HG03571 (cell line): Measurements from ENCODE around the gene GYPA.
"Not testable (repeated sequence)": the region's sequence is repeated elsewhere in the genome, so short reads cannot be mapped to it uniquely, and the experiment has no call there.

Source experiments
- ATAC-seq: cut with Tn5 transposase; IDR thresholded peaks from one replicate; pipeline ENCODE4 v1.9.1; 2021; ENCODE audit not compliant: unreplicated experiment

GYPA gene

DNA sequence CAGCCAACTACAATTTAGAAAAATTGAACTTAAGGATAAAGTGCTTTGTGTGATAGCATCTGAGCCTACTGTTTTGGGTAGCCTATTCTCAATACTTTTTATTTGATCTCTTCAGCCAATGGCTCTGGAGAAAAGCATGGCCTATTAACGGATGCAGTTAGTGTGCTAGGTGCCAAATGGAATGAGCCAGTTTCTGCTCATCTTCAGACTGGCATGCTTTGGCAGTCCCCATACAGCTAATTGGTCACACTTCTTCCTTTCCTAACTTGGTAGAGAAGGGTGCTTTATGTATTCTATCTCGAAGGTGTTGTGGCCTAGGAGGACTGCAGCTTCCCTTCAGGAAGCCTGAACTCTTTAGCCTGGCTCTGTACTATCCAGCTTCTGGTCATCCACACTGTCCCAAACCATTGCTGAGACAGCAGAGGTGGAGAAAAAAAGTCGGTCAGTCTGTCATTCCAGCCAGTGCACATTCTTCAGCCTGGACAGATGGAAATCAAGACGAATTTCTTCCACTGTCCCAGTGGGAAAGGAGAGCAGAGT, 11.1 kb downstream of the GYPA start:
- not testable (repeated sequence) for ATAC-seq

DNA sequence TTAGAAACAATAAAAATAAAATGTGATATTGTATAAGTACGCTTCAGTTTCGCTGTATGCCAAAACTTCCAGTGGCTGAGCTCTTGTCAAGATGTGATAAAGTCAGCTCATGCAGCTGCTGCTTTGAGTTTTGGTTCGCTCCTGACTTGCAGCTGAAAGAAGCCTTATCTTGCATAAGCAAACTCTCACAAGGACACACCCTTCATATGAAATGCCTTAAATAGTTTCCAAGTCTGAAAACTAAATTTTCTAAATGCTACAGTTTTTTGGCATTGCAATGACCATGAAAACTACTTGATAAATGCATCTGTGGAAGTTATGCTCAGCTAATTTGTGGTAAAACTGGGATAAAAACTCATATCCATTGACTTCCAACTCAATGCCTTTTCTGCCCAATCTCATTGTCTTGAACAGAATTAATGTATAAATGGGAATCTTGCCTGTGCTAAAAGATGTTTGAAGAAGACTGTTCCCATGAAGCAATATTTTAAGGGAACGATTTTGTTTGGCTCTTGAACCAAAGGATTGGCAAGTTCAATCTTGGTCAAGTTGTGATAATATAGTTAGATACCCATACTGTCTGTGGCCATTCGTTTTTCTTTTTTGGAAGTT, 11.7 kb downstream of the GYPA start:
- not testable (repeated sequence) for ATAC-seq

DNA sequence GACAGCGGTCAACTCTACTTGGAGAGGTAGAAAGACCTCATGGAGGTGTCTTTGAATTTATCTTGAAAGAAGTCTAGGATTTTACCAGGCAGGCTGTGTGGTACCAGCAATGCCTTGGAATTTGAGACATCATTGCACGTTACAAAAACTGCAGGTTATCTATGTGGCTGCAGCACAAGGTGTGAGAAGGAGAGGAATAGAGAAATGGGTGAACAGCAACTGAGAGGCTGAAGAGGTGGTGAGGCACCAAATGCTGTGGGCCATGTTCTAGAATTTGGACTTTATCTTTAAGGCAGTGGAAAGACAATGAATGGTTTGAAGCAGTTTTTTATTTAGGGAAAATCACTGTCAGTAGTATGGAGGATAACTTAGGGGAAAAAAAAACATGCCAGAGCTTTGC, 15.4 kb downstream of the GYPA start:
- not testable (repeated sequence) for ATAC-seq

DNA sequence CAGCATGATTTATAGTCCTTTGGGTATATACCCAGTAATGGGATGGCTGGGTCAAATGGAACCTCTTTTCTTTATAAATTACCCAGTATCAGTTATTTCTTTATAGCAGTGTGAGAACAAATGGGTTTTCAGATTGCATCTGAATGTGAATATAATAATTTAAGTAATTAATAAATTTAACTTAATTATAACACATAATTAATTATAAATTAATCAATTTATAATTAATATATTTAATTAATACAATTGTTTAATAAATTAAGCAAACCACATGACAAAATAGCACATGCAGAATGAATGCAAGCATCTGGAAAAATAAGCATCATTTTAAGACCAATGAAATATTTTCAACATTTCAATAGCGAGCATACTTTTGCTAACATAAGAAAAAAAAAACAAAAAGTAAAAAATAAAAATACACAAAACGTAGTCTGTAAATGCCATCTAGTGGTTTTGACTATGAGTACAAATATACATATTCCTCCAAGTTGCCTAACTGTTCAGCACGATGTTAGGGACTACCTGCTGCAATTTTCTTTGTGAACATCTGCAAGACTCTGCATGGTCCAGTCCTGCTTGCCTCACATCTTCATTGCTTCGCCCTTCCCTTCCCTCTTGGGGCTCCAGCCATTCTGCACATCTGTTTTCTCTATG, 16.4 kb downstream of the GYPA start:
- not testable (repeated sequence) for ATAC-seq

DNA sequence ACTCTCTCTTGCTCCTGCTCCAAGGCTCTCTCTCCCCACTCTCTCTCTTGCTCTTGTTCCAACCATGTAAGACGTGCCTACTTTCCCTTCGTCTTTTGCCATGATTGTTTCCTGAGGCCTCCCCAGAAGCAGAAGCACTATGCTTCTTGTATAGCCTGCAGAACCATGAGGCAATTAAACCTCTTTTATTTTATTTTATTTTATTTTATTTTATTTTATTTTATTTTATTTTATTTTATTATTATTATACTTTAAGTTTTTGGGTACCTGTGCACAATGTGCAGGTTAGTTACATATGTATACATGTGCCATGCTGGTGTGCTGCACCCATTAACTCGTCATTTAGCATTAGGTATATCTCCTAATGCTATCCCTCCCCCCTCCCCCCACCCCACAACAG, 17.2 kb downstream of the GYPA start:
- ATAC-seq: not testable (repeated sequence)

DNA sequence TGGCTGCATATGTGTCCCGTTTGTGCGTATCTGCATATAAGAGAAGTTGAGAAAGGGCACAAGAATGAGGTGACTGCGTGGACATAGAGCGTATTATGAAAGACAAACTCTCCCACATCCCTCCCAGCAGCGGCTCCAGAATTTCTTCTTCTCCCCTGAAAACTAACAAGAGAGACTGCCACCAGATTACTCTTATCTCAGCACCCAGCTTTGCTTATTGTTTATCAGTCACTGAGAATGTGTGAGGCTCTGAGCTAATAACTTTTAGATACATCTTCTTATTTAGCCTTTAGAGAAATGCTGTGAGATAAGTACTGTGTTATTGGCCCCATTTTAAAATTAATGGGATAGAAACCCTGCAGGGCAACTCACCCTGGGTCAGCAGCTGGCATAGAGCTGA, 20.8 kb downstream of the GYPA start:
- ATAC-seq: not testable (repeated sequence)

DNA sequence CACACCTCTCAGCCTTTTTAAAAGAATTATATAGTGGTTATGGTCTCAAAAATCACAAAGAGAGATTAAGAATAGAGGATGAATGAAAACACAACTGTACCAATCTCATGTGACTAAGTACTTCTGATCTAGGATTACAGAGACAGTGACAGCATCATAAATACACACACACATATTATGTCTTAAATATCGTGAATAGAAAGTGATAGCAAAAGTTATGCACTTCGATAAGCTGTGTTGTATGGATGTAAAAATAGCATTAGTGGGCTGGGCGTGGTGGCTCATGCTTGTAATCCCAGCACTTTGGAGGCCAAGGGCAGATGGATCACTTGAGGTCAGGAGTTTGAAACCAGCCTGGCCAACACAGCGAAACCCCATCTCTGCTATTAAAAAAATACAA, 25.0 kb downstream of the GYPA start:
- ATAC-seq: no peak

DNA sequence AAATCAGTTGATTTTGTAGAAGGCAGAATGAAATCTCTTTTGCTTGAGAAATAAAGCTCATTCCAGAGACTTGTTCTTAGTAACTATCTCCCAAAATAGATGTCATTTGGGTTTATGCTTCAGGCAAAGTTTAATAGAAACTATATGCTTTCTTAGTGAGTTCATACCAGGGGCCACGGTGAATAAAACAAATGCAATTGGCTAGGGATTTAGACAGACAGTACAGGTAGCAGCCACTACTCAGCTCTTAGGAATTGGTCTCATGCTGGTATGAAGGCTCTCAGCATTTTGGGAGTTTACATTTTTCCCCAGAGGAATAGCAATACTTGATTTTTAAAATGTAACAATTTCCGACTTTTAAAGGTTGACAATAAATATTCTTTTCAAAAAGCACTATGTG, 27.0 kb downstream of the GYPA start:
- ATAC-seq: no peak

DNA sequence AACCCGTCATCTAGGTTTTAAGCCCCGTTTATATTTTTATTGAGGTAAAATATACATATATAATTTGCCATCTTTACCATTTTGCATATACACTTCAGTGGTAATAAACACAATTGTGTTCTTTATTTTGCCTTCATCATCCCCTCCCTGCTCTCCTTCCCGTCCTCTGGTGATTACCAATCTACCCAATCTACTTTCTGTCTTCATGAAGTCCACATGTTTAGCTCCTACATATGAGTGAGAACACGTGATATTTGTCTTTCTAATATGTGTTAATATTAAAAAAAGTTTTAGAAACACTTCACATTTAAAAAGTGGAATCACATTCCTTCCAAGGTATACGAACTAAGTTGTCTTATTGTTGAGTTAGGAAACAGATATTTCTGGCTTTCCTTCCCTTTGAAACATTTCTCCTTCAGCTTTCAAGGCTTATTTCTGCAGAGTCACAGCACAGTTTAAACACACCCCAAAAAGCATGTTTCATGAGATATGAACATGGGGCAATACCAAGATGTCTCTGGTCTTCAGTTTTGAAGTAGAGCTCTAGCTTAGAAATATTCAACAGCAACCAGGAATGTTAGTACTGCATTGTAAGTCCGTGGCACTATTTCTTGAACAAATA, 35.9 kb downstream of the GYPA start:
- no peak for ATAC-seq

DNA sequence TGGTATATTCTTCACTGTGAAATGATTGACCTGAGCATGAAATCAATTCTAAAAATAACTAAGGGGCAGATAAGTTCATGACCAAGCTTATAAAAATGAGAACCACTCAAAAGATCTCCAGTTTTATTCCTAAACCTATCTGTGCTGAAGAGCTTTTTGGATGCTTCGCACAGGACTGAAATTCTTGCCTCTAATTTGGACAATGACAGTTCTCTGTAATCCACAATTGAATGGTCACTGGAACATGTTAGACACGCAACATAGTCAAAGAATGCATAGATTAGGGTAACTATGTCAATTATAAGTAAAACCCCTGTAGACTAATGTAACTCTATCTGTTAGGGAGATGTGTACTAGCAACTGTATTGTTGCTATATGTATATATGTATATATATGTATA, 42.7 kb downstream of the GYPA start:
- not testable (repeated sequence) for ATAC-seq

DNA sequence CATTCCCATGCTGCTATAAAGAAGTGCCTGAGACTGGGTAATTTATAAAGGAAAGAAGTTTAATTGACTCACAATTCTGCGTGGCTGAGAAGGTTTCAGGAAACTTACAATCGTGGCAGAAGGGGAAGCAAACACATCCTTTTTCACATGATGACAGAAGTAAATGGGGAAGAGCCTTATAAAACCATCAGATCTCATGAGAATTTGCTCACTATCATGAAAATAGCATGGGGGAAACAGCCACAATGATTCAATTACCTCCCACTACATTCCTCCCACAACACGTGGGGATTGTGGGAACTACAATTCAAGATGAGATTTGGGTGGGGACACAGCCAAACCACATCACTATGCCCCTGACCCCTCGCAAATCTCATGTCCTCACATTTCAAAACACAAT, 46.5 kb downstream of the GYPA start:
- not testable (repeated sequence) for ATAC-seq

DNA sequence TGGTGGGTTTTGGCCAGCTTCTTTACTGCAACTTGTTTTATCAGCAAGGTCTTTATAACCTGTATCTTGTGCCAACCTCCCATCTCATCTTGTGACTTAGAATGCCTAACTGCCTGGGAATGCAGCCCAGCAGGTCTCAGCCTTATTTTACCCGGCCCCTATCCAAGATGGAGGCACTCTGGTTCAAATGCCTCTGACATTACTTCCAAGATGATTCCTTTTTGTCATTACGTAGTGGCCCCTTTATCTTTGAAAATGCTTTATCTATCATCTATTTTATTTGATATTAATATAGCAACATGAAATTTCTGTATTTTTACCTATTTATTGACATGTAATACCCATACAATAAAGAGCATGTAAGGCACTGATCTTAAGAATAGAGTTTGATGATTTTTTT, 49.3 kb downstream of the GYPA start:
- ATAC-seq: not testable (repeated sequence)

DNA sequence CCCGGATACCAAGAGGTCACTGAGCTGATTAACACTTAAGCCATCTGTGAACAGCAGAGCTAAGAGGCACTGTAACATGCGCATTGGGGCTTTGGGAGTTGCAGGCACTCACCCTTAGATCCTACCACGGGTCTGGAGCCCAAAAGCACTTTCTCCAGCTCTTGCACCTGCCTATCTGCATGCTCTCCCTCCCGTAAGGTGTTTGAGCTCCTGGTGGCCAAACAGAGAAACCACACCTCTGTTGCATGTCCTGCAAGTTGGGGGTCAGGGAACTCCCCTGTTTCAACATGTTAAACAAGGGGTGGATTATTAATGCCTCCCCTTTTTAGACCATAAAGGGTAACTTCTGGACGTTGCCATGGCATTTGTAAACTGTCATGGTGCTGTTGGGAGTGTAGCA, 49.8 kb downstream of the GYPA start:
- no peak for ATAC-seq

DNA sequence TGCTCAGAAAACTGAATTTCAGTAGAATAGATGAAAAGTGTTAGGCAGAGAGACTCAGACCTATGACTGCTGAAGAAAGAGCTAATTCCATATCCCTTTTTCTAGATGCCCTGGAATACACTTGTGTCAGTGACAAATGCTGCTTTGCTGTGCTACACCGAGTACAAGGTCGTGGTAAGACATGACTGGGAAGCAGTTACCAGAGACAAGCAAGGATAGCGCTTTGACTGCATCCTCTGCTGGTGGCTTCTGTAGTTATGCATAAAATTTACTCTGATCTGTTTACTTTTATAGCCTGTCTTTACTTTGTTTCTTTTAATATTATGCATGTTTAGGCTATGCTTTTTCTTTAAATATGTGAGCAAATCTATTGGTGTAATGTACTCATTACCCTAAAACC, 58.5 kb downstream of the GYPA start:
- ATAC-seq: not testable (repeated sequence)

DNA sequence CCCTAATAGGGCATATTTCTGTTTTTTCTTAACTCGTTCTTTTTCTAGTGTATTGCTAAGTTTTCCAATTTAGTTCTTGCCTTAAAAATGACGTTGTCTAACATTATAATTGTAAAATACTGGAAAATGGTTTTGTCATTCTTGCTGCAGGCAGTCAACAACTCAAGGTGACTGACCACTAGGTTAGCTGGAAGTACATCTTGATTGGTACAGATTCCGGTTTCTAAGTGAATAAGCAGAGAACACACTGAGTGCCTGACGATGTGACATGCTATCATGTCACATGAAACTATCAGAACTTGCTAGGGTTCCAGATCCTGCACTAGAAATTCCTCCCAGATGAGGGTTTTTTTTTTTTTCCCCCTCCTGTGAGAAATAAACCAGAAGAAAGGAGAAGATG, 60.4 kb downstream of the GYPA start:
- ATAC-seq: not testable (repeated sequence)

DNA sequence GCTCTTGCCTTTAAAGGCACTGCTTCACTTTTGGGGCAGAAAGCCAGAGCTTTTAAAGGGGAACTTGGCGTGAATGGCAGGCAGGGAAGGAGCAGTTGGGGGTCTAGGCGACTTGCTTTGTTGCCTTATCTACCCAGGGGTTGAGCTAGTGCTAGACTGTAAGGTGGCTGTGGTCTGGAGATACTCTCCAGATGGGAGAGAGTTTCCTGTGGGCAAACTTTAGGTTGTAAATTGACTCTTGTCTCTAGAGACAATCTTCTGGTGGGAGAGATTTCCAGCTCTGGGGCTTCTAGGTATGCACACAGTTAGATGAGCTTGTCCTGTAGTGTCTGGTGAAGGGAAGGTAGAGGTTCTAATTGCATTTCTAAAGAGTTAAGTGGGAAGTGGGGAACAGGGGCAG, 61.8 kb downstream of the GYPA start:
- not testable (repeated sequence) for ATAC-seq

DNA sequence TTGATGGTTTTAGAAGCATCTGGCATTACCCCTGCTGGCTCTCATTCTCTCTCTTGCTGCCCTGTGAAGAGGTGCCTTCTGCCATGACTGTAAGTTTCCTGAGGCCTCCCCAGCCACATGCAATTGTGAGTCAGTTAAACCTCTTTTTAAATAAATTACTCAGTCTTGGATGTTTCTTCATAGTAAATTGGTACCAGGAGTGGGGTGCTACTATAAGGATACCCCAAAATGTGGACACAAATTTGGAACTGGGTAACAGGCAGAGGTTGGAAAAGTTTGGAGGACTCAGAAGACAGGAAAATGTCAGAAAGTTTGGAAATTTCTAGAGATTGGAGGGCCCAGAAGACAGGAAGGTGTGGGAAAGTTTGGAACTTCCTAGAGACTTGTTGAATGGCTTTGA, 79.0 kb downstream of the GYPA start:
- ATAC-seq: not testable (repeated sequence)

DNA sequence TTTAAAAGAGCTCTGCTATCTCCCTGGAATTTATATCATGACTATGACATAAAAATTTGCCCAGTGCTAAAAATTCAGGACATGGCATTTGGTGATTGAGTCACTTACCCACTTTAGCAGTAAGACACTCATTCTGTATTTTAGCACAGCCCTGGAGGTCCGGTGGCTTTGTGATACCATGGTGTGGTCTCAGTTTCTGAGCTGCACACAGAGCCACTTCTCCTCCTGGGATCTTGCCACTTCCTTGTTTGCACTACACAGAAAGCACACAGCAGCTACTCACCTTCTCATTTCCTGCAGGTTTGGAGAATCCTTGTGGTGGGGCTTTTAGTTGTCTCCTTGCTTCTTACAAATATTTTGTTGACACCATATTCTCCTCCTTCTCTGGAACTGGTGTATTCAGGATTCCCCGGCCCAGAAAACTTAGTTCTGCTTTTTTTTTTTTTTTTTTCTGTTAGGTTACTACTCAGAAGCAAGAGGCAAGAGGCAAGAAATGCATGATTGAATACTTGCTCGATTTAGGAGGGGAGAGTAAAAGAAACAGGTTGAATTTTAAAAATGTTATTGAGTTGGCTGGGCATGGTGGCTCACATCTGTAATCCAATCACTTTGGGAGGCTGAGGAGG, 80.2 kb downstream of the GYPA start:
- ATAC-seq: not testable (repeated sequence)
